GM12865 (cell line): ENCODE data around the gene RFTN1.

ENCODE experiments used
- DNase-seq: peaks from one replicate; pipeline ENCODE4 v3.0.0; 2010; ENCODE audit warnings: low read depth
- H3K4me3 ChIP-seq: 2 replicates; pipeline ENCODE4 v1.5.1; 2011; ENCODE audit warnings: mild to moderate bottlenecking, low read depth, low read length, control low read depth
- CTCF ChIP-seq: IDR thresholded peaks from 2 replicates; pipeline ENCODE4 v1.5.1; 2011; ENCODE audit warnings: low read length, control low read depth, low read depth, inconsistent platforms; ENCODE audit not compliant: insufficient read depth; ENCODE audit errors: missing control alignments

The RFTN1 gene

DNA sequence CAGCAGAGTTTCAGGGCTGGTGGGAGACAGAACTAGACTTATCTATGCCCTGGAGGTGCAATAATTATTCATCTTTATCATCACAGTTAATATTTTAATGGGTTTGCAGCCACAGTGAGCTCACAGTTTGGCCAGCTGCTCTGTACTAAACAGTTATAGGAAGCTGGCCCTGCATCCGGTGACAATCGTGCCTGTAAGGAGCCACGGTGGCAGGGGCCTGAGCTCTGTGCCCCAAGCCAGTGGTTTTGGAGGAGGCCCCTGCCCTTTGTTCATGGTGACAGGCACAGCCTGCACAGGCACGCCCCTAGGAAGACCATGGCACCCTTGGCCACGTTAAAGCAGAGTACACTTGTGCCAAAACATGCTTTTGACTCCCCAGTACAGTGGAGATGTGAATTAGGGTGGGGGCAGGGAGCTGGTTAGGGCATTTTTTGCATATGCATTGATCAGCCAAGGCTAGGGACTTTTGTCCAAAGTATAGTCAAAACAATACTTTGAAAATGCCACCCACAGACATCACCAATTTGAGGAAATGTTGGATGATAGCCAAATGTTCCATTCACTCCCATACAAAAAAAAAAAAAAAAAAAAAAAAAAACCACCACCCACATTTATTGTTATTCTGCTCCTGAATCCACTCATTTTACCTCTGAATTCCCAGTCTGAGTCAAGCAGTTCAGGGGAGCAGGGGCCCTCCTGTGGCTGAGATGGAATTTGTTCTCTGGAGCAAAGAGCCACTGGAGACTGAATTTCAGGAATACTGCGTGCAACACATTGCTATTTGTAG lies 3.4 kb upstream of the RFTN1 start:
- peak overlapping the region; percentile 65 for H3K4me3 ChIP-seq
- TF ChIP-seq CTCF, result no peak
- DNase-seq, result peak; percentile 60

- peak; percentile 52 for DNase-seq
- peak overlapping the region; percentile 65 for H3K4me3 ChIP-seq
- TF ChIP-seq CTCF, result no peak
Observed at GRCh38 chr3:16515885-16516420, 2.5 kb upstream of the RFTN1 start.

DNA sequence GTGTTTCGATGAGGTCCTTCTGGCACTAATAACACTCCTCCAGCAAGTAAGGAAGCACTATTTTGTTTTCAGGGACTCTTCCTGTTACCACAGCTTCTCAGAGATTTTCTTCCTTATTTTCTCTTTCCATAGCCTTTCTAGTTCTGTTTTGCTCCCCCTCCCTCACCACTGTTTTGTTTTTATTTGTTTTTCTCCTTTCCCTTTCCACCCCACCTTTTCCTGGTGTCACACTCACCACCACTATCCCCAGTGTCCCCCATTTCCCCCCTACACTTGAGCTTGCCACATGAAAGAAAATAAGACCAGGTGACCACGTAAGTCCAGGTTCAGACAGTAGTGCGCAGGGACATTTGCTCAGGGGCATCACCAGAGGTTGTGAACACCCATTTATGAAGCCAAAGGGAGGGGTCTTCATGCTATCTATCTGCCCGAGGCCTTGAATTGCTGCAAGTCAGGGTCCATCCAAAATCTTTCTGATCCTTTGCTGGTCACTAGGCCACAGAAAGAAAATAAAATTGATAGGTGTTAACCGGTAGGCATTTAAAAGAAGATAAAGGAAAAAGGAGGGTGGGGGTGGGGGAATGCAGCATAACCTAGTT lies 1.4 kb upstream of the RFTN1 start:
- H3K4me3 ChIP-seq, result peak overlapping the region; percentile 65
- TF ChIP-seq CTCF, result no peak
- DNase-seq, result peak; percentile 34

DNA sequence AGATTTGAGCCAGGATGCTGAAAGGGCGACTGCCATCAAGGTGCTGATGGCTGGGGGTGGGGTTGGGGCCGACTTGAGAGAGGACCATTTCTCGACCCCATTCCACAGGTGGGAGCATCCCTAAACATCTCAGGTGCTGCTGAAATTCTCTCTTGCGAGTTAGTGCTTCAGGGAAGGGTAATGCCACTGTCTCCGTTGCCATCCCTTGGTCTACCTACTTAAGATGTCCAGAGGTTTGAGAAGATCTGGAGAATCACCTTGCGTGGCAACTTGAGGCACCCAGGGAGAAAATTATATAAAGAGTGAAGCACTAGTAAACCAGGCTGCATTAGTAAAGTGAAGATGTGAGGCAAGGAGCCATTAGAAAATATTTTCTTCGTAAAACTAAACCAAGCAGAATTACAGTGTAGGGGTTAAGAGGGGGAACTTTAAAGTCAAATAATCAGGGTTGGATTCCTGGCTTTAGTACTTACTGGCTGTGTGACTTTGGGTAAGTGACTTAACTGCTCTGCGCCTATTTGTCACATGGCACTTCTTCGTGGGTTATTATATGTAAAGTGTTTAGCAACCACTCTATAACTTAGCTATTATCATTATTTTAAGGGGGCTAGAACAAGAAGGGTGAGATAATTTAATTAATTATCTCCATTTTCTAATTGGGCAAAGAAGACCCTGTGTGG lies 662 bp upstream of the RFTN1 start:
- no peak for TF ChIP-seq CTCF
- DNase-seq, result no peak
- peak overlapping the region; percentile 65 for H3K4me3 ChIP-seq

DNA sequence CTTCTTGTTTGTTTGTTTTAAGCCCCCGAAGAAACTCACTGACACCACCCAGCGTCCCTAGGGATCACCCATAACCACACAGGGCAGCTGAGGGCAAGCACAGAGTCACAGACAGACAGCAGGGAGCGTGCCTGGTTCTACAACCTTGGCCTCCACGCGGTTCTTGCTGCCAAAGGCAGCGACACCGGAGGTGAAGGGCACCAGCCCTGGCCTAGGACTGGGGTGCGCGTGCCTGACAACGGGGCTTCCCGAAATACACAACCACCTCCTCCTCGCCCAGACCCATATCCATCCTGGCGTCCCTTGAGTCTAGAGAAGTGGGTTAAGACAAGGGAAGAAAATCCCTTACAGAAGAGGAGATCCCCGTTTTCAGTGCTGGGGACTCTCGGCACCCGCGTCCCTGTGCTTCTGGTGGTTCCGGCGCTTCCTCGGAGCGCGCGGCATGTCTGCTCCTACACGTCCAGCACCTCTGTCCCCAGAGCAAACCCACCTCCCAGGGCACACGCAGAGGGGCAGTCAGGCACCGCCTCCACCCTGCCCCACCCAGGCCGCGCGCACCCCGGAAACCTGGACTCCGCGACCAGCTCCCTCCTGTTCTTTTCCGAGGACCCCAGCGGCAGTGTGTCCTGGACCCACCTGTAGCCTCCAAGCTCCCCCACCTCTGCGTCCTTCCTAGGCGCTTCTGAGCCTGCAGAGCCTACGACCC lies 911 bp downstream of the RFTN1 start:
- DNase-seq, result peak; percentile 79
- TF ChIP-seq CTCF, result no peak
- H3K4me3 ChIP-seq, result peak overlapping the region; percentile 65

GRCh38 chr3:16511681-16512434 lies 1.6 kb downstream of the RFTN1 start:
- no peak for TF ChIP-seq CTCF
- H3K4me3 ChIP-seq, result peak overlapping the region; percentile 65
- DNase-seq, result peak; percentile 96
